GM18517 (cell line): ENCODE results near the gene MYO5B.

Experiments used
- ATAC-seq: cut with Tn5 transposase; IDR thresholded peaks from one replicate; pipeline ENCODE4 v1.9.1; 2021; ENCODE audit warnings: mild to moderate bottlenecking, moderate library complexity; ENCODE audit not compliant: unreplicated experiment

MYO5B gene

GRCh38 chr18:50154420-50154819, 40.5 kb downstream of the MYO5B start:
- no peak for ATAC-seq

DNA sequence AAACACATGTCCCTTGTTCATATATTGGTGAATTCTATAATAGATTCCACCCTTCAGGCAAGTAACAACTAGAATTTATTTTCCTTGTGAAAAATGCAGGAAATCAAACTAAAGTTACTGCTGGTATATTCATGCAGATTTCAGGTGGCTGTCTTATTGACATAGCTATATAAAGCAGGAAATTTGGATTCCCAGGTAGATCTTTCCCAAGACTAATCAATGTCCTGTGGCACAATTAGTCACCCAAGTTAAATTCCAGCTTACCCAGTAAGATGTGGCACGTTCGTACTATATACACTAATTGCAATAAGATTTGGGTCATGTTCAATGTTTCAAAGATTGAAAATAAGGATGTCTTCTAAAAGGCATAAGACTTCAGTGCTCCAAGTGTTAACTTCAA, 42.0 kb downstream of the MYO5B start:
- ATAC-seq: no peak

- ATAC-seq: no peak
Observed at GRCh38 chr18:50151926-50152325, 43.0 kb downstream of the MYO5B start.

DNA sequence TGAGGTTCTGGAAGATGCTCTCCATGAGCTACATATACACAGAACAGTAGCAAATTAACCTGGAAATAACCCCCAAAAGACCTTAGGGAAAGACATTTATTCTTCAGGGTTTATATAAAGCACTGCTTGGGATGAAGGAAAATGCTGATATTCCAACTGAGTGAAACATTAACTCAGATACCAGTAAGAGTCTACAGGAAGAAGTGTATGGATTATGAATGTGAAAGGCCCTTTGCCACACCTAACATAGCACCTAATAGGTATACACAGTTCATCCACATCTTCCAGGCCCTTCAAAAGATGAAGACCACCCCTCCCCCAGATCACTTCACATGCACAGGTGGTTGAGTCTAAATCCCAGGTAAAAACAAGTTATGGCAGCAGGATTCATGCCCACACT, 50.4 kb downstream of the MYO5B start:
- ATAC-seq: no peak

GRCh38 chr18:50143886-50144285, 51.1 kb downstream of the MYO5B start:
- ATAC-seq: no peak

- no peak for ATAC-seq
Observed at GRCh38 chr18:50143294-50143693, 51.7 kb downstream of the MYO5B start.

- ATAC-seq: no peak
Observed at GRCh38 chr18:50142441-50143120, 52.4 kb downstream of the MYO5B start.

DNA sequence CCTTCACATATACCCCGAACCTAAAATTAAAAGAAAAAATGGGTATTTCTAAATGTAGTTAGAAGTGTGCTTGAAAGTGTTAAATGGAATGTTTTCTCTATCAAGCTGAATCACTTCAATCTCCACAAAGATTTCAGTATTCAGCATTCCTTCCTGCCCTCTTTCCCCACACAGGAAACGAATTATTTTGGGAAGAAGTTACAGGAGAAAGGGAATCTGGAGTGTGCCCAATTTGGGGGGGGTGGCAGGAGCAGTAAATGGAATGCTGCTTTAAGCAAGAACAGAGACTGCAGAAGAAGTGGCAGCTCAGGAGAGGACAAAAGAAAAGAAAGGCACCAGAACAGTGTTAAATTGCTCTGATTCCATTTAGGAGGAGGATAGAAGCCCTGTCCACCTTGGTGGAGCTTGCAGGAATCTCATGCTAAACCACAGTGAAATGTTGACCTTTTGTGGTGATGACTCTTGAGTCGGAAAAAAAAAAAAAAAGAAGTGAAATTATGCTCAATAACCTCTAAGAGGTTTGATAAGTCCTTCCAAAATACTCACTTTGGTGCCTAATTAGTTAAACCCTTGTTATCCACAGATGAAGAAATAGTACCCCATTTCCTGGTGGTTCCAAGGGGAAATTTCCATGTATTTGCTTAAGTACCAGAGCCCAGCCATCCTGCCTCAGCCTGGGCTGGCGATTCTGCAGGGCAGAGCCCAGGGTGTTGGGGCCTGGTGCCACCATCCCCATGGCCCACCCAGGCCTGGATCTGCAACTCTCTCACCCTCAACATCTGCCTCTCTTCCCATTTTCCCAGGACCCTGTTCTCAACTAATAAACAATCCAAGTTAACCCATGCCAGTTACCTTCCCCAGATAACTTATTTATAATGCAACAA, 56.5 kb downstream of the MYO5B start:
- ATAC-seq: no peak

- ATAC-seq: no peak
Observed at GRCh38 chr18:50135903-50136302, 59.0 kb downstream of the MYO5B start.

GRCh38 chr18:50133526-50133925, 61.4 kb downstream of the MYO5B start:
- no peak for ATAC-seq

GRCh38 chr18:50131591-50131990, 63.4 kb downstream of the MYO5B start:
- ATAC-seq: no peak

GRCh38 chr18:50128506-50129271, 66.3 kb downstream of the MYO5B start:
- no peak for ATAC-seq

DNA sequence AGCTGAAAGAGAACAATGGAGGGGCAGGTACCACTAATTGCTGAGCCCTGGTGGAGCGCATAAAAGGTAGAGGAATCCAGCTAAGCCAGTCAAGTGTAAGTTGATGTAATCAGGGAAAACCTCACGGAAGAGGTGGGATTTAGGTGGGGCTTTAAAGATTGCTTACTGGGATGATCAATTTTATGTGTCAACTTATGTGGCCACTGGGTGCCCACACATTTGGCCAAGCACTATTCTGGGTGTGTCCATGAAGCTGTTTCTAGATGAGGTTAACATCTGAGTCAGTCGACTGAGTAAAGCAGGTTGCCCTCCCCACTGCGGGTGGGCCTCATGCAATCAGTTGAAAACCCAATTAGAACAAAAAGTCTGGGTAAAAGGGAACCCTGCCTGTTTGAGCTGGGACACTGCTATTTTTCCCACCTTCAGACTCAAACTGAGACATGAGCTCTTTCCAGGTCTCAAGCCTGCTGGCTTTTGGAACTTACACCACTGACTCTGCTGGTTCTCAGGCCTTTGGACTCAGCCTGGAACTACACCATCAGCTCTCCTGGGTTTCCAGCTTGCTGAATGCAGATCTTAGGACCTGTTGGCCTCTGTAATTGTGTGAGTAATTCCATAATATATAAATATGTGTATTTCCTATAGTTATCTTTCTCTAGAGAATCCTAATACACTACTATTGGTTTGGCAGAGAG, 67.3 kb downstream of the MYO5B start:
- ATAC-seq: no peak

DNA sequence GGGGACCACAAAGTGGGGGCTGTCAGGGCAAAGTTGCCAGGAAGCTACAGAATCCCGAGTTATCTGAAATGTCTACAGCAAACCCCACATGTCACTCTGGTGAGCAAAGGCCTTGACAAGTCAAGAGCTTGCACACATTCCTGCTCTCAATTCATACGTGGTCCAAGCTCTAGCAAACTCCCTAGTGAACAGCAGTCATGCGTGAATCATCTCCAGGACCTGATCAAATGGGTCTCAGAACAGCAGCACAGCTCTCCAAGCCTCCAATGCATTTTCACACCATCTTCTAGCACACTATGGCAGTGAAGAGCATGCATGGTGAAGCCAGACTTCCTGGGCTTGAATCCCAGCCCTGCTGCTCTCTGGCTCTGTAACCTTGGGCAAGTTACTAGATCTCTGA, 68.5 kb downstream of the MYO5B start:
- no peak for ATAC-seq

- ATAC-seq: no peak
Observed at GRCh38 chr18:50125456-50125855, 69.5 kb downstream of the MYO5B start.

- ATAC-seq: no peak
Observed at GRCh38 chr18:50119296-50119695, 75.7 kb downstream of the MYO5B start.

DNA sequence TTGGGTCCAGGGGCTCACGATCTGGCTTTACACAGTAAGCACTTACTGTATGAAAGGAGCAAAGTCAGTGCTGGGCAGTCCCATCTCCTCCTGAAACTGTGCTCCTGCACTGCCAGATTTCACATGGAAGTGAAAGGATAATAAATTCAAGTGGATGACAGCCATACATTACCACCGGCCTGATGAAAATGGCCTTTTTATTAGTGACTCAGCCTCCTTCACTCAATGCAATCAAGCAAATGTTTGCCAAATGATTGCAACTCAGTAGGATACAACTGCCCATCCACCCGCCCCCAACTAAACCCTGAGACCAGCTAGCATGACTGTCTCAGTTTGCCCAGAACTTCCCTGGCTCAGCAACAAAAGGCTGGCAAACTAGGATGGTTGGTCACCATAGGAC, 77.1 kb downstream of the MYO5B start:
- ATAC-seq: no peak

- ATAC-seq: no peak
Observed at GRCh38 chr18:50115095-50115494, 79.9 kb downstream of the MYO5B start.

GRCh38 chr18:50114448-50114847, 80.5 kb downstream of the MYO5B start:
- no peak for ATAC-seq

- no peak for ATAC-seq
Observed at GRCh38 chr18:50113726-50114125, 81.2 kb downstream of the MYO5B start.

DNA sequence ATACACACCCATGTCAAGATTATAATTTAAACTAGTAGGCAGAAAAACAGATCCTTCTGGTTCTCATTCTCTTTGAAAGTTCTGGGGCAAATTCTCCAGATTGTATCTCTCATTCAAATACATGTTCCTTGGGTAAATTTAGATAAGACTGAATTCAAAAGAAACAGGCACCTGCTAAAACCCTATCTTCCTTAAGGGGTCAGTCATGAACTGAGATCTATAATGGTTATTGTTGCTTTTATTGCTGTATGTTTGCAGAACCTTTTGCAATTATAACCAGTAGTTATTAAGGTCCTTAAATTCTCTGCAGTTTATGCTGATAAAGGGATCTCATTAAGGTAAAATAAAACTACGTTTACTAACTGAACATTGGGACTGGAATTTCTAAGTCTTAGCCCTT, 83.5 kb downstream of the MYO5B start:
- ATAC-seq: no peak
